CD14-positive monocyte (primary cell): ENCODE data around the gene TMEM179. TPM values are rescaled to one million over a fixed set of nuclear protein-coding genes. Genes with fewer than 3 reads are reported as not detected.

Experiments
- DNase-seq, 3 donors: peaks; one replicate each; pipeline ENCODE4 v3.0.0-alpha.2; 2011 to 2022
- H2AFZ ChIP-seq: 2 replicates; pipeline ENCODE4 v1.6.0; 2012; ENCODE audit warnings: mild to moderate bottlenecking, low read depth, low read length, inconsistent platforms; ENCODE audit not compliant: insufficient read depth, poor library complexity, severe bottlenecking
- H3K27ac ChIP-seq, 2 donors: 1 replicate in 1 of 2; 2 replicates in 1 of 2; pipeline ENCODE4 v1.5.1; 2012 to 2013; ENCODE audit warnings: low read length in 2 of 2, control low read depth in 1 of 2, inconsistent platforms in 1 of 2, low read depth in 1 of 2, mild to moderate bottlenecking in 1 of 2
- H3K27me3 ChIP-seq, 2 donors: one replicate each; pipeline versions ENCODE4 v1.6.0 to v1.6.1; 2011 to 2013; ENCODE audit warnings: low read length in 2 of 2; ENCODE audit not compliant: control insufficient read depth in 2 of 2, insufficient read depth in 2 of 2
- H3K36me3 ChIP-seq, 2 donors: replicated peaks in 1 of 2; 1 replicate in 1 of 2; 2 replicates in 1 of 2; pipeline versions ENCODE4 v1.5.1 to v1.6.1; 2012 to 2013; ENCODE audit warnings: low read length in 2 of 2, control low read depth in 1 of 2, inconsistent platforms in 1 of 2, mild to moderate bottlenecking in 1 of 2; ENCODE audit not compliant: insufficient read depth in 2 of 2, control insufficient read depth in 1 of 2
- H3K4me1 ChIP-seq, 2 donors: 1 replicate in 1 of 2; 2 replicates in 1 of 2; pipeline versions ENCODE4 v1.5.1 to v1.6.1; 2012 to 2013; ENCODE audit warnings: low read length in 2 of 2, control low read depth in 1 of 2, inconsistent platforms in 1 of 2, mild to moderate bottlenecking in 1 of 2, moderate library complexity in 1 of 2; ENCODE audit not compliant: insufficient read depth in 2 of 2, control insufficient read depth in 1 of 2
- H3K4me2 ChIP-seq: replicated peaks from 2 replicates; pipeline ENCODE3; 2012; ENCODE audit warnings: low read length, moderate library complexity, mild to moderate bottlenecking; ENCODE audit not compliant: poor library complexity, severe bottlenecking; ENCODE audit errors: extremely low read depth
- H3K4me3 ChIP-seq, 3 experiments: fragments of 200-600 bp in 1 of 3; sonication (generic) in 1 of 3; replicated peaks in 1 of 3; 1 replicate in 2 of 3; 2 replicates in 1 of 3; pipeline ENCODE4 v1.5.1; 2011 to 2013; ENCODE audit warnings: low read length in 3 of 3, mild to moderate bottlenecking in 3 of 3, control low read depth in 2 of 3, low read depth in 2 of 3, inconsistent platforms in 1 of 3, moderate library complexity in 1 of 3
- H3K79me2 ChIP-seq: 2 replicates; pipeline ENCODE4 v1.6.0; 2012; ENCODE audit warnings: mild to moderate bottlenecking, control low read depth, inconsistent platforms, low read length, moderate library complexity; ENCODE audit not compliant: insufficient read depth
- H3K9ac ChIP-seq: 2 replicates; pipeline ENCODE4 v1.6.0; 2017; ENCODE audit warnings: low read length, mild to moderate bottlenecking; ENCODE audit not compliant: insufficient read depth, poor library complexity, severe bottlenecking
- H3K9me3 ChIP-seq, 2 donors: replicated peaks in 1 of 2; 1 replicate in 1 of 2; 2 replicates in 1 of 2; pipeline versions ENCODE4 v1.5.1 to v1.6.1; 2012 to 2013; ENCODE audit warnings: low read length in 2 of 2, control low read depth in 1 of 2; ENCODE audit not compliant: control insufficient read depth in 1 of 2, insufficient read depth in 1 of 2
- H4K20me1 ChIP-seq: 2 replicates; pipeline ENCODE4 v1.6.0; 2012; ENCODE audit warnings: mild to moderate bottlenecking, low read length, control low read depth, moderate library complexity; ENCODE audit not compliant: insufficient read depth
- H3K27ac Mint-ChIP-seq, 7 donors: one replicate each; pipeline ENCODE4 v1.8.0; 2020; ENCODE audit warnings: mild to moderate bottlenecking in 7 of 7, mixed read lengths in 7 of 7, moderate library complexity in 6 of 7, inconsistent platforms in 2 of 7
- H3K27me3 Mint-ChIP-seq, 3 donors: one replicate each; pipeline ENCODE4 v1.8.0; 2021 to 2022; ENCODE audit warnings: low read depth in 3 of 3, mild to moderate bottlenecking in 3 of 3, mixed read lengths in 3 of 3, moderate library complexity in 3 of 3, inconsistent platforms in 1 of 3
- H3K36me3 Mint-ChIP-seq, 2 donors: one replicate each; pipeline ENCODE4 v1.8.0; 2020; ENCODE audit warnings: mixed read lengths in 2 of 2, inconsistent platforms in 1 of 2, mild to moderate bottlenecking in 1 of 2
- H3K4me1 Mint-ChIP-seq: one replicate; pipeline ENCODE4 v1.8.0; 2020; ENCODE audit warnings: mild to moderate bottlenecking, mixed read lengths
- H3K4me3 Mint-ChIP-seq, 2 donors: one replicate each; pipeline ENCODE4 v1.8.0; 2020; ENCODE audit warnings: mild to moderate bottlenecking in 2 of 2, mixed read lengths in 2 of 2, moderate library complexity in 1 of 2
- H3K9me3 Mint-ChIP-seq, 7 donors: one replicate each; pipeline ENCODE4 v1.8.0; 2020 to 2022; ENCODE audit warnings: mixed read lengths in 7 of 7, mild to moderate bottlenecking in 6 of 7, moderate library complexity in 6 of 7, inconsistent platforms in 2 of 7
- CTCF ChIP-seq: fragments of 200-600 bp; IDR thresholded peaks from one replicate; pipeline ENCODE4 v1.8.0; 2022; ENCODE audit warnings: antibody characterized with exemption, mild to moderate bottlenecking
- WGBS: methylation state at CpG from one replicate; pipeline ENCODE4 v1.1.5; 2013; ENCODE audit warnings: missing lambda C conversion rate; ENCODE audit not compliant: insufficient coverage; 5-methylcytosine and 5-hydroxymethylcytosine counted together
- intact Hi-C, 2 donors: fragments of 100-400 bp; cut with micrococcal nuclease; formaldehyde crosslinking; loops; one replicate each; pipeline versions ENCODE4 v1.15.0 to v1.15.1; 2023
- polyA plus RNA-seq, 3 donors: library from polyadenylated mRNA; depleted of rRNA in 1 of 3; unstranded in 2 of 3; stranded (reverse) in 1 of 3; fragments of 300-500 nt in 2 of 3; fragments of >200 nt in 1 of 3; fragmentation: Illumina TruSeq in 2 of 3; gene quantifications; 1 replicate in 2 of 3; 2 replicates in 1 of 3; pipeline ENCODE4 v1.2.3, GENCODE V29; 2012 to 2021

The TMEM179 gene
- polyA plus RNA-seq, 3 donors: not detected

GRCh38 chr14:104639471-104639870 is 34.9 kb upstream of the TMEM179 start:
- Histone ChIP-seq H3K4me1 (peaks cover 3 to 9% of the 10 kb centered on the region in 2 donors), H3K4me2 (no peak overlapping the region), H3K27me3 (no peaks in the 10 kb centered on the region), H3K27ac (no peak overlapping the region), H3K36me3 (no peaks in the 10 kb centered on the region), H3K79me2 (no peaks in the 10 kb centered on the region), H3K9ac (no peak overlapping the region), H3K9me3 (no peaks in the 10 kb centered on the region), H3K4me3 (no peak overlapping the region), H2AFZ (no peak overlapping the region), H4K20me1 (no peaks in the 10 kb centered on the region)
- no peak for TF ChIP-seq CTCF
- Mint-ChIP-seq H3K4me3 (no peak overlapping the region), H3K27ac (no peak overlapping the region), H3K27me3 (peaks cover 2 to 15% (median 12%) of the 10 kb centered on the region in 3 donors), H3K9me3 (peaks cover 0 to under 1% (median 0%) of the 10 kb centered on the region in 7 donors), H3K36me3 (no peaks in the 10 kb centered on the region), H3K4me1 (peaks cover 9% of the 10 kb centered on the region)
- intact Hi-C loops: no loop called here
- no CpG with 5 or more reads among the region's 5 CpGs for WGBS
- no peak for DNase-seq

- Histone ChIP-seq H3K79me2 (no peaks in the 10 kb centered on the region), H4K20me1 (no peaks in the 10 kb centered on the region), H2AFZ (no peak overlapping the region), H3K36me3 (no peaks in the 10 kb centered on the region), H3K4me3 (no peak overlapping the region), H3K9ac (no peak overlapping the region), H3K9me3 (no peaks in the 10 kb centered on the region), H3K27me3 (no peaks in the 10 kb centered on the region), H3K4me1 (peaks cover 3 to 9% of the 10 kb centered on the region in 2 donors), H3K27ac (no peak overlapping the region), H3K4me2 (no peak overlapping the region)
- DNase-seq: no peak
- Mint-ChIP-seq H3K4me3 (no peak overlapping the region), H3K4me1 (peaks cover 9% of the 10 kb centered on the region), H3K27ac (no peak overlapping the region), H3K36me3 (no peaks in the 10 kb centered on the region), H3K27me3 (peaks cover 2 to 15% (median 11%) of the 10 kb centered on the region in 3 donors), H3K9me3 (no peaks in the 10 kb centered on the region)
- intact Hi-C loops: no loop called here
- WGBS: 89% methylated on average over 5 of the region's 13 CpGs
- no peak for TF ChIP-seq CTCF
These were observed 34.4 kb upstream of the TMEM179 start for GRCh38 chr14:104638927-104639450.
